Keratinocyte (primary cell): ENCODE measurements around the gene AMN. TPM values are rescaled to one million over a fixed set of nuclear protein-coding genes. Genes with fewer than 3 reads are reported as not detected.

ENCODE experiments used
- DNase-seq: peaks from one replicate; pipeline ENCODE4 v3.0.0-alpha.2; 2011; ENCODE audit warnings: low read depth, missing footprints, low spot score
- FAIRE-seq: peaks from 2 replicates; lab custom pipeline; 2011; peaks lifted over from hg19 to GRCh38; lab: Jason Lieb, UNC
- H2AFZ ChIP-seq: 2 replicates; pipeline ENCODE4 v1.6.0; 2012; ENCODE audit warnings: low read length, control low read depth, inconsistent platforms; ENCODE audit not compliant: control insufficient read depth
- H3K27ac ChIP-seq: 2 replicates; pipeline ENCODE4 v1.5.1; 2011; ENCODE audit warnings: low read length; ENCODE audit not compliant: control insufficient read depth, insufficient read depth
- H3K27me3 ChIP-seq: 3 replicates; pipeline ENCODE4 v1.6.0; 2011; ENCODE audit warnings: low read length; ENCODE audit not compliant: control insufficient read depth, insufficient read depth; ENCODE audit errors: extremely low read depth
- H3K36me3 ChIP-seq, 2 experiments: 2 replicates in 1 of 2; 3 replicates in 1 of 2; pipeline ENCODE4 v1.5.1; 2011; ENCODE audit warnings: low read length in 2 of 2, mild to moderate bottlenecking in 1 of 2; ENCODE audit not compliant: control insufficient read depth in 2 of 2, insufficient read depth in 2 of 2; ENCODE audit errors: extremely low read depth in 1 of 2
- H3K4me1 ChIP-seq: 3 replicates; pipeline ENCODE4 v1.5.1; 2011; ENCODE audit warnings: low read length; ENCODE audit not compliant: control insufficient read depth, insufficient read depth; ENCODE audit errors: extremely low read depth
- H3K4me2 ChIP-seq: 3 replicates; pipeline ENCODE4 v1.6.0; 2011; ENCODE audit warnings: low read depth, low read length; ENCODE audit not compliant: control insufficient read depth, insufficient read depth; ENCODE audit errors: extremely low read depth
- H3K4me3 ChIP-seq, 3 experiments: fragments of 200-600 bp in 1 of 3; sonication (generic) in 1 of 3; 2 replicates in 2 of 3; 3 replicates in 1 of 3; pipeline ENCODE4 v1.5.1; 2011 to 2016; ENCODE audit warnings: low read length in 3 of 3, mild to moderate bottlenecking in 3 of 3, control low read depth in 2 of 3, inconsistent platforms in 1 of 3, low read depth in 1 of 3, mixed read lengths in 1 of 3, mixed run types in 1 of 3, moderate library complexity in 1 of 3; ENCODE audit not compliant: control insufficient read depth in 2 of 3, insufficient read depth in 2 of 3; ENCODE audit errors: extremely low read depth in 1 of 3
- H3K79me2 ChIP-seq: 2 replicates; pipeline ENCODE4 v1.6.0; 2012; ENCODE audit warnings: low read length; ENCODE audit not compliant: control insufficient read depth, insufficient read depth
- H3K9ac ChIP-seq: 3 replicates; pipeline ENCODE4 v1.6.0; 2011; ENCODE audit warnings: low read length; ENCODE audit not compliant: control insufficient read depth, insufficient read depth; ENCODE audit errors: extremely low read depth
- H3K9me1 ChIP-seq: 3 replicates; pipeline ENCODE4 v1.6.0; 2011; ENCODE audit warnings: low read length; ENCODE audit not compliant: control insufficient read depth, insufficient read depth; ENCODE audit errors: extremely low read depth
- H3K9me3 ChIP-seq: 2 replicates; pipeline ENCODE4 v1.5.1; 2012; ENCODE audit warnings: low read depth, low read length; ENCODE audit not compliant: control insufficient read depth
- H4K20me1 ChIP-seq: 3 replicates; pipeline ENCODE4 v1.6.0; 2011; ENCODE audit warnings: low read length; ENCODE audit not compliant: control insufficient read depth, insufficient read depth; ENCODE audit errors: extremely low read depth
- EZH2 ChIP-seq: IDR thresholded peaks from one replicate; pipeline ENCODE4 v1.6.1; 2012; ENCODE audit warnings: inconsistent platforms, mild to moderate bottlenecking, low read length, moderate library complexity
- dilution Hi-C: fragments of 300-500 bp; cut with MboI; formaldehyde crosslinking; loops from one replicate; pipeline ENCODE4 v1.7.0; 2020; ENCODE audit warnings: low sequenced_read_pairs; ENCODE audit not compliant: extremely low pct_ligation_motif_present
- polyA plus RNA-seq, 5 experiments: library from polyadenylated mRNA; depleted of rRNA in 3 of 5; stranded (reverse) in 3 of 5; stranded (forward) in 1 of 5; unstranded in 1 of 5; fragments of >200 nt; gene quantifications; 1 replicate in 1 of 5; 2 replicates in 3 of 5; 3 replicates in 1 of 5; pipeline versions ENCODE4 v1.2.1 to v1.2.3, GENCODE V29; 2011 to 2012; ENCODE audit warnings: missing spikeins in 2 of 5, low read depth in 1 of 5, low replicate concordance in 1 of 5
- TF ChIP-seq, protein P1 (sequence below), 3 experiments: IDR thresholded peaks in 1 of 3; conservative IDR thresholded peaks in 1 of 3; optimal IDR thresholded peaks in 1 of 3; 2 replicates in 2 of 3; 3 replicates in 1 of 3; pipeline versions ENCODE3 to v1.5.1; 2011; ENCODE audit warnings: low read length in 3 of 3, mild to moderate bottlenecking in 3 of 3, moderate library complexity in 2 of 3, control low read depth in 1 of 3, inconsistent platforms in 1 of 3; ENCODE audit not compliant: insufficient read depth in 2 of 3; ENCODE audit errors: extremely low read depth in 1 of 3

Gene AMN
- polyA plus RNA-seq, 1 donor (not counting 4 experiments of a cell fraction or from before 2014, with no cell fraction given) = 0.22 TPM

DNA sequence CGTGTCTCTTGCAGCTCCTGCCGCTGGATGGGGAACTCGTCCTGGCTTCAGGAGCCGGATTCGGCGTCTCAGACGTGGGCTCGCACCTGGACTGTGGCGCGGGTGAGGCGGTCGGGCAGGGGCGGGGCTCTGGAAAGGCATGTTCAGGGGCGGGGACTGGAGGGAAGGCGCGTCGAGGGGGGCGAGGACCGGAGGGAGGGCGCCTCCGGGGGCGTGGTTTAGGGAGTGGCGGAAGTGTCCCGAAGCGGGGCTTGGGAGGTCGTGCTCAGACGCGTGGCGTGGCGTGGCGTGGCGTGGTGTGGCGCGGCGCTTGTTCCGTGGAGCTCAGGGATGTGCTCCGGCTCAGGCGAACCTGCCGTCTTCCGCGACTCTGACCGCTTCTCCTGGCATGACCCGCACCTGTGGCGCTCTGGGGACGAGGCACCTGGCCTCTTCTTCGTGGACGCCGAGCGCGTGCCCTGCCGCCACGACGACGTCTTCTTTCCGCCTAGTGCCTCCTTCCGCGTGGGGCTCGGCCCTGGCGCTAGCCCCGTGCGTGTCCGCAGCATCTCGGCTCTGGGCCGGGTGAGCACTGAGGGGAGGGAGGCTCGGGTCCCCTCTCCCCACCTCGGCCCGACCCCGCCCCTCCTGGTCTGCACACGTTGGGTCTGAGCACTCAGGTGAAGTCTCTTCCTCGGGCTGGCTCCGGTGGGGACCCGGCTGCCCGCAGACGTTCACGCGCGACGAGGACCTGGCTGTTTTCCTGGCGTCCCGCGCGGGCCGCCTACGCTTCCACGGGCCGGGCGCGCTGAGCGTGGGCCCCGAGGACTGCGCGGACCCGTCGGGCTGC is 6.2 kb downstream of the AMN start:
- Histone ChIP-seq H4K20me1 (peaks cover 3% of the 10 kb centered on the region), H3K9ac (peak overlapping the region; percentile 76), H2AFZ (peak overlapping the region; percentile 60), H3K9me3 (no peaks in the 10 kb centered on the region), H3K27me3 (peaks cover 29% of the 10 kb centered on the region), H3K4me1 (peaks cover 19% of the 10 kb centered on the region), H3K27ac (peak overlapping the region; percentile 49), H3K36me3 (peaks cover 4% of the 10 kb centered on the region in 2 experiments), H3K4me2 (peak overlapping the region; percentile 90), H3K4me3 (peak overlapping the region; percentile 29 to 64 (median 59)), H3K9me1 (no peaks in the 10 kb centered on the region), H3K79me2 (no peaks in the 10 kb centered on the region)
- TF ChIP-seq, protein P1, sequence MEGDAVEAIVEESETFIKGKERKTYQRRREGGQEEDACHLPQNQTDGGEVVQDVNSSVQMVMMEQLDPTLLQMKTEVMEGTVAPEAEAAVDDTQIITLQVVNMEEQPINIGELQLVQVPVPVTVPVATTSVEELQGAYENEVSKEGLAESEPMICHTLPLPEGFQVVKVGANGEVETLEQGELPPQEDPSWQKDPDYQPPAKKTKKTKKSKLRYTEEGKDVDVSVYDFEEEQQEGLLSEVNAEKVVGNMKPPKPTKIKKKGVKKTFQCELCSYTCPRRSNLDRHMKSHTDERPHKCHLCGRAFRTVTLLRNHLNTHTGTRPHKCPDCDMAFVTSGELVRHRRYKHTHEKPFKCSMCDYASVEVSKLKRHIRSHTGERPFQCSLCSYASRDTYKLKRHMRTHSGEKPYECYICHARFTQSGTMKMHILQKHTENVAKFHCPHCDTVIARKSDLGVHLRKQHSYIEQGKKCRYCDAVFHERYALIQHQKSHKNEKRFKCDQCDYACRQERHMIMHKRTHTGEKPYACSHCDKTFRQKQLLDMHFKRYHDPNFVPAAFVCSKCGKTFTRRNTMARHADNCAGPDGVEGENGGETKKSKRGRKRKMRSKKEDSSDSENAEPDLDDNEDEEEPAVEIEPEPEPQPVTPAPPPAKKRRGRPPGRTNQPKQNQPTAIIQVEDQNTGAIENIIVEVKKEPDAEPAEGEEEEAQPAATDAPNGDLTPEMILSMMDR (optimal IDR thresholded peaks at IDR 0.05 in 1 of 3, IDR thresholded peaks at IDR 0.05 in 1 of 3, conservative IDR thresholded peaks at IDR 0.05 in 1 of 3; ENCODE audit: extremely low read depth in 1 of 3, insufficient read depth in 2 of 3, low read length in 3 of 3) = no peak
- peak; percentile 70 for TF ChIP-seq EZH2
- FAIRE-seq = no peak
- dilution Hi-C loops = no loop called here
- DNase-seq = peak; percentile 48

- H3K9ac ChIP-seq = no peak overlapping the region
- no peaks in the 10 kb centered on the region for H3K9me1 ChIP-seq
- H3K36me3 ChIP-seq = peaks cover 4 to 6% of the 10 kb centered on the region in 2 experiments
- H3K4me3 ChIP-seq = peak overlapping the region in 2 of 3 experiments; percentile 29 to 64
- peak overlapping the region; percentile 60 for H3K4me2 ChIP-seq
- H4K20me1 ChIP-seq = peaks cover 3% of the 10 kb centered on the region
- dilution Hi-C loops = no loop called here
- FAIRE-seq (no peak), DNase-seq (no peak)
- TF ChIP-seq, protein P1 (optimal IDR thresholded peaks at IDR 0.05 in 1 of 3, IDR thresholded peaks at IDR 0.05 in 1 of 3, conservative IDR thresholded peaks at IDR 0.05 in 1 of 3; ENCODE audit: extremely low read depth in 1 of 3, insufficient read depth in 2 of 3, low read length in 3 of 3) = no peak
- peak; percentile 96 for TF ChIP-seq EZH2
- peaks cover 21% of the 10 kb centered on the region for H3K27me3 ChIP-seq
- H2AFZ ChIP-seq = no peak overlapping the region
- no peaks in the 10 kb centered on the region for H3K9me3 ChIP-seq
- H3K79me2 ChIP-seq = no peaks in the 10 kb centered on the region
- H3K4me1 ChIP-seq = peaks cover 19% of the 10 kb centered on the region
- no peak overlapping the region for H3K27ac ChIP-seq
These were observed 7.0 kb downstream of the AMN start for GRCh38 chr14:102929241-102930137.
